Activated T-helper 17 cell treated with anti-CD3 and anti-CD28 coated beads, Interleukin-2, amount 50 U/mL, for 72 hours (primary cell): ENCODE data around the gene IQCH. TPM values are rescaled to one million over a fixed set of nuclear protein-coding genes. Genes with fewer than 3 reads are reported as not detected.

Experiments
- ATAC-seq: fragments of 150-1000 bp; cut with Tn5 transposase; replicated peaks from 2 replicates; pipeline ENCODE4 v1.10.0; 2021; ENCODE audit warnings: mild to moderate bottlenecking, moderate library complexity
- H3K27ac Mint-ChIP-seq: one replicate; pipeline ENCODE4 v1.8.0; 2022; ENCODE audit warnings: mixed read lengths
- H3K27me3 Mint-ChIP-seq: one replicate; pipeline ENCODE4 v1.8.0; 2022; ENCODE audit warnings: mixed read lengths
- H3K36me3 Mint-ChIP-seq: one replicate; pipeline ENCODE4 v1.8.0; 2022; ENCODE audit warnings: low read depth, mild to moderate bottlenecking, mixed read lengths
- H3K4me1 Mint-ChIP-seq: one replicate; pipeline ENCODE4 v1.8.0; 2022; ENCODE audit warnings: mixed read lengths
- H3K4me3 Mint-ChIP-seq: one replicate; pipeline ENCODE4 v1.8.0; 2022; ENCODE audit warnings: mild to moderate bottlenecking, mixed read lengths
- H3K9me3 Mint-ChIP-seq: one replicate; pipeline ENCODE4 v1.8.0; 2022; ENCODE audit warnings: mixed read lengths
- total RNA-seq, 2 donors: library from RNA; stranded (reverse); gene quantifications; one replicate each; pipeline ENCODE4 v1.2.3, GENCODE V29; 2022

The IQCH gene
- total RNA-seq, 2 donors from 2014 or later, result 0.77 to 0.89 TPM

DNA sequence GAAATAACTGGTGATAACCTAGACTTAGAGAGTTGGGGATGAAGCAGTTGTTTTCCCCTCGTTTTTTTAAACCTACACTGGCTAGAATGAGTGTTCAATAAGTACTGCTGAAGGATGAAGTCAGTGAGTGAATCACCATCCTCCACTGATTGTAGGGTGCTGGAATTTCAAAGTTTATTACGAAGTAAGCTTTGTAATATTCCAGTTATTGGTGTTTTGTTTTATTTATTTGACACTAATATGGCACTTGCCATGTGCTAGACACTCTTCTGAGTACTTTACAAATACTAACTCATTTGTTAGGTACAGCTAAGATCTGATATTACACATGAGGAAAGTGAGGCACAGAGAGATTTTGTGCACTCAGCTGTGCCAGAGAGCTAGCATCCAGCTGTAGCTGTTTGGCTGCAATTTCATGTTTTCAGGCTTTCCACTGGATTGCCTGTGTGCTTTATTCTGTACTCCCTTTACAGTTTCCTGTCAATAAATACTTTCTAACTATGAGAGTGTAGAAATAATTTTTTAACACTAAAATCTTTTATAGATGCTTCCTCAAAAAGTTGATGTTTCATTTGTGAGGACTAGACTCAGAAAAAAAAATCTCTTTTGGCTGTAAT lies 293.8 kb downstream of the IQCH start:
- H3K36me3 Mint-ChIP-seq, result peaks cover 32% of the 10 kb centered on the region
- ATAC-seq, result no peak
- no peaks in the 10 kb centered on the region for H3K27me3 Mint-ChIP-seq
- no peak overlapping the region for H3K4me3 Mint-ChIP-seq
- H3K9me3 Mint-ChIP-seq, result no peaks in the 10 kb centered on the region
- H3K4me1 Mint-ChIP-seq, result peaks cover 11% of the 10 kb centered on the region
- H3K27ac Mint-ChIP-seq, result no peak overlapping the region

DNA sequence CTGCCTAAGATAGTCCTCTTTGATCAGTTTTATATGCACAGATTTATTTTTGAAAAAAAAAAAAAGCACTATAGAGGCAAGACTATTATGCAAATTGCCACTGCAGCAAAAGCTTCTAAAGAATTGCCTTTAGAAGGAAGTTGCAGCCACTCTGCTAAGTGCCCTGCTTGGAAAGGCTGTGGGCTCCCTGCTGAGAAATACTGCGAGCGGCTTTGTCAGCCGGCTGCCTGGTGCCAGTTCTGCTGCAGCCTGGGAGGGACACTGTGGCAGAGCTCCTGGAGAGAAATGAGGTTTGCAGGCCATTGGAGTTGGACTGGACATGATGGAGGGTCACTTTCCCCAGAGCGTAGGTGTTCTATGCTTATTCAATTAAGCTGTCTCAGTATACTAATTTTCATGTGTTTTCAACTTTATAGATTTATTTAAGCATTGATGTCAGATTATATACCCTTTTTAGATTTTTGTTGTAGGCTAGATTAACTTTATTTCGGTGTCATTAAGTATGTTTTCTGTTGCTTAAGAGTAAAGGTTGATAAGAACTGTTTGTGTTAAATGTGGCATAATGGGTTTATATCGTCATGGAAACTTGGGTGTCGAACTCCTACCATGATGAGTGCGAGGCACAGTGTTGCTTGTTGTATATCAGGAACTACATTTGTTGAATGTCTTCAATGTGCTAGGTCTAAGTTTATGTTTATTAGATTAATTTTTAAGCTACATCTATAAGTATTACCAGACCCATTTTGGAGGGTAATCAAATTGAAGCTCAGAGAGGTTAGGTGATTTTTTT lies 294.5 kb downstream of the IQCH start:
- Mint-ChIP-seq H3K27ac (no peak overlapping the region), H3K27me3 (no peaks in the 10 kb centered on the region), H3K36me3 (peaks cover 32% of the 10 kb centered on the region), H3K9me3 (no peaks in the 10 kb centered on the region), H3K4me1 (peaks cover 11% of the 10 kb centered on the region), H3K4me3 (no peak overlapping the region)
- ATAC-seq, result no peak

DNA sequence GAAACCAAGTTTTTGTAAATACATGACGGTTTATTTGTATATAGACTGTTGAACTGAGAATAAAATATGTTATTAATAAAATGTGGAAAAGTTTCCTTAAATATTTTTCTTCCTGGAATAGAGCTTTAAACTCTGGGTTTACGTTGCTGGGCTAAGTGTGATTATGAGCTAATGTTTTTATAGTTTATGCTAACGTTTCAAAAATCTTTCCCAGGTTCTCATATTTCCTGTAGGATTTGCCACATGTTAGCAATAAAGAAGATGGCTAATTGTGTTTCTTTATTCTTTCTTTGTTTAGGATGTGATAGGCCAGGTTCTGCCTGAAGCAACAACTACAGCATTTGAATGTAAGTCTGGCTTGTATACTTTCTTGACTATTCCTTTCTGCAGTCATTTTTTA lies 295.1 kb downstream of the IQCH start:
- H3K4me3 Mint-ChIP-seq, result no peak overlapping the region
- H3K27ac Mint-ChIP-seq, result no peak overlapping the region
- peaks cover 35% of the 10 kb centered on the region for H3K36me3 Mint-ChIP-seq
- H3K4me1 Mint-ChIP-seq, result peaks cover 6% of the 10 kb centered on the region
- no peak for ATAC-seq
- no peaks in the 10 kb centered on the region for H3K9me3 Mint-ChIP-seq
- H3K27me3 Mint-ChIP-seq, result no peaks in the 10 kb centered on the region

- Mint-ChIP-seq H3K36me3 (peaks cover 39% of the 10 kb centered on the region), H3K9me3 (no peaks in the 10 kb centered on the region), H3K4me3 (no peak overlapping the region), H3K27me3 (no peaks in the 10 kb centered on the region), H3K4me1 (peaks cover 6% of the 10 kb centered on the region), H3K27ac (no peak overlapping the region)
- no peak for ATAC-seq
These were observed 295.9 kb downstream of the IQCH start for GRCh38 chr15:67550522-67550921.

DNA sequence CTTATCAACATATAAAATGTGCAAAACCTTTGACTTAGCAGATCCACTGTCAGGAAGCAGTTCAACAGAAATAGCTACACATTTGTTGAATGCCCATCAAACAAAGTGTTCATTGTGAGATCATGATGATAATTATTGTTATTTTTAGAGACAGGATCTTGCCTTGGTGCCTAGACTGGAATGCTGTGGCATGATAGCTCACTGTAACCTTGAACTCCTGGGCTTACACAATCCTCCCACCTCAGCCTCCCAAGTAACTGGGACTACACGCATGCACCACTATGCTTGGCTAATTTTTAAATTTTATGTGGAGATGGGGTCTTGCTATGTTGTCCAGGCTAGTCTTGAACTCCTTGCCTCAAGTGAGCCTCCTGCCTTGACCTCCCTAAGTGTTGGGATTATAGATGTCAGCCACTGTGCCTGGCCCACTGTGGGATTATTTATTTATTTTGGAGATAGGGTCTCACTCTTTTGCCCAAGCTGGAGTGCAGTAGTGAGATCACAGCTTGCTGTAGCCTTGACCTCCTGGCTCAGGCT lies 296.7 kb downstream of the IQCH start:
- Mint-ChIP-seq H3K36me3 (peaks cover 45% of the 10 kb centered on the region), H3K27ac (no peak overlapping the region), H3K27me3 (no peaks in the 10 kb centered on the region), H3K4me1 (peaks cover 6% of the 10 kb centered on the region), H3K4me3 (no peak overlapping the region), H3K9me3 (no peaks in the 10 kb centered on the region)
- ATAC-seq, result no peak

Other genes starting within 250 kb of the IQCH start
- 10 to 100 TPM; 57.0 to 94.9 TPM for gene SMAD3, start 189.2 kb upstream of the IQCH start, total RNA-seq
- gene AAGAB, start 125 bp upstream of the IQCH start, total RNA-seq, result 10 to 100 TPM; 32.8 to 52.0 TPM